ENCODE data around the gene DNLZ.
"Not testable (repeated sequence)": the region's sequence is repeated elsewhere in the genome, so short reads cannot be mapped to it uniquely, and the experiment has no call there.

DNLZ gene

GRCh38 chr9:136363106-136363948, at the start of gene DNLZ:
Gene DNLZ (minus strand): TSS chr9:136363744. CDS start chr9:136363714, 30 bp downstream.
- peak; percentile 79 to 90 for DNase-seq

GRCh38 chr9:136412962-136413361, 49.4 kb upstream of the DNLZ start:
- DNase-seq = no peak

- no peak for DNase-seq
These were observed 47.8 kb upstream of the DNLZ start for GRCh38 chr9:136411378-136411777.

GRCh38 chr9:136410500-136411287, 47.1 kb upstream of the DNLZ start, which contains the start of the genes ENTR1 and PMPCA:
Gene ENTR1 (minus strand): TSS chr9:136410614. CDS start chr9:136410397, 217 bp downstream.
Gene PMPCA (plus strand): TSS chr9:136410658. CDS start chr9:136410669, 11 bp downstream.
- DNase-seq = peak; percentile 69 to 81

GRCh38 chr9:136409557-136410455, 46.3 kb upstream of the DNLZ start:
- DNase-seq = peak in 1 of 2 experiments; percentile 41

- no peak for DNase-seq
These were observed 44.4 kb upstream of the DNLZ start for GRCh38 chr9:136407911-136408310.

GRCh38 chr9:136407061-136407460, 43.5 kb upstream of the DNLZ start:
- DNase-seq = not testable (repeated sequence)

- not testable (repeated sequence) for DNase-seq
These were observed 42.4 kb upstream of the DNLZ start for GRCh38 chr9:136405904-136406303.

GRCh38 chr9:136405481-136405880, 41.9 kb upstream of the DNLZ start:
- no peak for DNase-seq

GRCh38 chr9:136404801-136405136, 41.2 kb upstream of the DNLZ start:
- no peak for DNase-seq

GRCh38 chr9:136403915-136404800, 40.6 kb upstream of the DNLZ start:
- DNase-seq = no peak

GRCh38 chr9:136403538-136403914, 40.0 kb upstream of the DNLZ start:
- no peak for DNase-seq

GRCh38 chr9:136402067-136402466, 38.5 kb upstream of the DNLZ start:
- DNase-seq = no peak

- no peak for DNase-seq
These were observed 37.8 kb upstream of the DNLZ start for GRCh38 chr9:136401173-136401922.

- peak; percentile 42 to 81 for DNase-seq
These were observed 36.7 kb upstream of the DNLZ start, which contains the start of gene SNAPC4 for GRCh38 chr9:136400038-136400834. Gene SNAPC4 (minus strand): TSS chr9:136400170. CDS start chr9:136398428, 1,742 bp downstream.

GRCh38 chr9:136399176-136400037, 35.9 kb upstream of the DNLZ start:
- DNase-seq = no peak

GRCh38 chr9:136398286-136398685, 34.7 kb upstream of the DNLZ start:
- DNase-seq = no peak

- no peak for DNase-seq
These were observed 34.1 kb upstream of the DNLZ start for GRCh38 chr9:136397643-136398042.

GRCh38 chr9:136396219-136396515, 32.6 kb upstream of the DNLZ start:
- DNase-seq = no peak
